GM21737 (cell line): Measurements from ENCODE around the gene TRAF2.

ENCODE experiments used
- ATAC-seq: cut with Tn5 transposase; IDR thresholded peaks from one replicate; pipeline ENCODE4 v1.9.1; 2021; ENCODE audit warnings: mild to moderate bottlenecking, moderate library complexity; ENCODE audit not compliant: unreplicated experiment

The TRAF2 gene

DNA sequence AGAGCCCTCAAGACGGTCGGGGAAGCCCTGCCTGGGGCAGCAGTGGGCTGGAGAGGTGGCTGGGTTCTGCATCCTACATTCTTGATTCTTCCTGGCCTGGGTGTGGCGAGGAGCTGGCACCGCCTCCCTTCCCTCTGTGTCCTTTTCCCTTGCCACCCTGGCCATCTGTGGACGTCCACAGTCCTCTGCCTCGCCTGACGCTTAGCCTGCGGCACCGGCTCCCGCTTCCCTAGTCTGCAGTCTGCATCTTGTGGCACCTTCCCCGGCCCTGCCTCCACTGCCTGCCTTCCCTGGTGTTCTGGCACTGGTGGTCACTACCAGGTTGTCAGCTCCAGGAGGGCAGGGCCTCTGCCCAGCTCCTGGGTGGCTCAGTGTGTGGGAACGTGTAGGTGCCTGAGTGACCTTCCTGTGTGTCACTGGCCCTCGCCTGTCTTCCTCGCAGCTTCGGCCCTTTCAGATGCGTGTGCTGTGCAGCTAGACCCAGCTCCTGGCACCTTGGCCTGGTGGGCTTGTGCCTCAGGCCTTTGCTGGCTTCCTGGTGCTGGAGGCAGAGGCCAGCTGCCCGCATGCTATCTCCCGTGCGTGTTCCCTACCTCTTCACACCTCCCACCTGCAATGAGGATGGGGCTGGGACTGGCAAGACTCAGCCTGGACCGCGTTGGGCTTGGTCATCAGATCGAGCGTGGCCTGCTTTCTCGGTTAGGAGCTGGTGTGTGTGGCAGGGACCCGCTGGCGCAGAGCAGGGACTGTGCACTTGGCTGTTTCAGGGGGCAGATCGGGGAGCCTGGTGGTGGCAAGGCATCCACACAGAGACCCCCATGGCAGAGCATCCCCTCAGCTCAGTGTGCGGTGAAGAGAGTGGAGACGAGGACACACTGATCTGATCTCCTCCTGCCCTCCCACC is 20.9 kb downstream of the TRAF2 start:
- ATAC-seq = no peak

DNA sequence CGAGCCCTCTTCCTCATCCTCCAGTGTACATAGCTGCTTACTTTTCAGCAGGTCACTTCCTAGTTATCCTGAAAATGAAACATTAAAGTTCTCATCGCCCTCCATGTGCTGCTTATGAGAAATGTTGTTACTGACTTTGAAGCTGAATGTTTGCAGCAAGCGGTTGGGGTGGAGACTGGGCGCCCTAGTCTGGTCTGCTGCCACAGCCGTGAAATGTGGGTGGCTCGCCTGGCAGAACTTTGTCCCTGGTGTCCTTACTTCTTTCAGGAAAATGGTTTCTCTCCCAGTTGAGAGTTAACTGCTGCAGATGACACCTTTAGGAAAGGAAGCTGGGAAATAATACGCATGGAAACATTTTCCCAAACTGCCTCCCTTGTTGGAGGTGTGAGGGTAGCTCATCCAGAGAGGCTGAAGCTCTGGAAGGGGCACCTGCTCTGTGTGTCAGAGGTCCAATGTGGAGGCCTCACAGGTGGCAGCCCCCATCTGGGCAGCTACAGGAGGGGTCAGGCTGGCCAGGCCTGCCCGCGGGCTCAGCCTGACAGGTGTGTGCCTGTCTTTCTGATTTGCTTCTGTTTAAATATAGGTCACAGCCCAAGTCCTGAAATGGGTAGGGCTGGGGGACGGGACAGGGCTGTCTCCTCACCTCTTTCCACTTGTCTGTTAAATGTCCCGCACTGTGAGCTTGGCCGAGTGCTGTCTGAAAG is 24.0 kb downstream of the TRAF2 start:
- ATAC-seq = no peak

DNA sequence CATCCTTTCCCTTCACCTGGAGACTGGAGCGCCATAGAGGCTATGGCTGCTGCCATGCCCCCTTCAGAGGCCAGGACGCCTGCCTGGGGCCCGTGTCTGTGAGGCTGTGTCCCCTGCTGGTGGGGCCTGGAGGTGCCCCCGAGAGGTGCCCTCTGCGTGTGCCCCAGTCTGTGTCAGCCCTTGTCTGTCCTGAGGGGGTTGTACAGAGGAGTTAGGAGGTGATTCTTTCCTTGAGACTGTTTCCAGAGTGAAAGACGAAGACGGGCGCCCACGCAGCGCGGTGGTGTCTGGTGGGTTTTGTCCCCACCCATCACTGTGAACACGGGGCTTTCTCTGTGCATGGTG is 24.6 kb downstream of the TRAF2 start:
- no peak for ATAC-seq

DNA sequence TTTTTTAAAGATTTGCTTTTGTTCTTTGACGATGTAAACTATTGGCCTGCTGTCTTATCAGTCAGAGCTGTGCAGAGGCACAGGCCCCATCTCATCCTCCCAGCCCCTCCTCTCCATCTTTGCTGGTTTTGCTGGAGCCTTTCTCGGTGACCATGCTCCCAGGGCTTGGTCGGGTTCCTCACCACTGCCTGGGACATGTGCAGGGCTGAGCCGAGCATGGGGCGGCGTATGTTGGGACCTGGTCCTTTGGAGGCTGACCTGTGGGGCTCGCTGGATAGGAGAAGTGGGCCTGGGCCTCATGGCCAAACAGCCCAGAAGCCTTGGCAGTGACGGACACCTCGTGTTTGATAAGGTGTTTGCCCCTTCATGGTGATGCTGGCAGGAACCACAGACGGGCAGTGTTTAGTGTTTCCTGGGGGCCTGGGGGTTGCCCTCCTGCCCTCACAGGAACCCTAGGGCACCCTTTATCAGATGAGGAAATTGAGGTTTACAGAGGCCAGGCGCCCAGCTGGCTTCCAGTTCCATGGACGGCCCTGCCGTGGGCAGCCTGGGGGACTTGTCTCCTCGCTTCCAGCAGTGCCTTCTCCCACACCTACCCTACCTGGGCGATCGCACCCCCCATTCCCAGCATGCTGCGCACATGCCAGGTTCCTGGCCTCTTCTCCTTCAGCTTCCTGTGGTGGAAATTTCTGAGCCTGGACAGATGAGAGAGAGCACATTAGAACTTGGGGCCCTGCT is 27.6 kb downstream of the TRAF2 start:
- ATAC-seq = no peak

DNA sequence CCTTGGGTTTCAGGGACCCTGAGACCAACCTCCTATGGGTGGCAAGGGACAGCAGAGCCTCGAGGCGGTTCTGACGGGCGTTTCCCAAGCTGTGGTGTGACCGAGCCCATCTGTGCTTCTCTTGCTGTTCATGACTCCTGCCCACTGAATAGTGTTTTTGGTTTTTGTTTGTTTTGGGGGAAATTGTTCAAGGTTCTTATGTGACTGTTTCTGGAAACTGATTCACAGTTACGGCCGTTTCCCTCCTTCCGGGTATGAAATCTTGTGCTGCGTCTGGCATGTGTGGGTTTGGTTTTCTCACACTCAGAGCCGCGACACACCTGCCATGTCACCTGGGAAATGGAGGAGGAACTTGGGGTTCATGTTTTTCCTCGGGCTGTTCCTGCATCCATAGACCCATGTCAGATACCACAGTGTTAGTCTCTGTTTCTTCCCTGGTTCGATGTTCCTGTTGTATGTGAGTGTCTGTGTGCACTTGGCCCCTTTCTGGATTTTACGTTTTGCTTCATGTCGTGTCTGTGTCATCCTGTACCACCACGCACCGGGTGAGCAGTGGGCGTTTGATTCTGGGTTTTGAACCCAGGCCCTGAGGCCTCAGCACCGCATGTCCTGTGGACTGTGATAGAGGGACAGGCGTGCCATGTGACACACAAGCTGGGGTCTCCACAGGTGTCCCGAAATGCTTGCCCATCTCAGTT is 29.5 kb downstream of the TRAF2 start:
- no peak for ATAC-seq

DNA sequence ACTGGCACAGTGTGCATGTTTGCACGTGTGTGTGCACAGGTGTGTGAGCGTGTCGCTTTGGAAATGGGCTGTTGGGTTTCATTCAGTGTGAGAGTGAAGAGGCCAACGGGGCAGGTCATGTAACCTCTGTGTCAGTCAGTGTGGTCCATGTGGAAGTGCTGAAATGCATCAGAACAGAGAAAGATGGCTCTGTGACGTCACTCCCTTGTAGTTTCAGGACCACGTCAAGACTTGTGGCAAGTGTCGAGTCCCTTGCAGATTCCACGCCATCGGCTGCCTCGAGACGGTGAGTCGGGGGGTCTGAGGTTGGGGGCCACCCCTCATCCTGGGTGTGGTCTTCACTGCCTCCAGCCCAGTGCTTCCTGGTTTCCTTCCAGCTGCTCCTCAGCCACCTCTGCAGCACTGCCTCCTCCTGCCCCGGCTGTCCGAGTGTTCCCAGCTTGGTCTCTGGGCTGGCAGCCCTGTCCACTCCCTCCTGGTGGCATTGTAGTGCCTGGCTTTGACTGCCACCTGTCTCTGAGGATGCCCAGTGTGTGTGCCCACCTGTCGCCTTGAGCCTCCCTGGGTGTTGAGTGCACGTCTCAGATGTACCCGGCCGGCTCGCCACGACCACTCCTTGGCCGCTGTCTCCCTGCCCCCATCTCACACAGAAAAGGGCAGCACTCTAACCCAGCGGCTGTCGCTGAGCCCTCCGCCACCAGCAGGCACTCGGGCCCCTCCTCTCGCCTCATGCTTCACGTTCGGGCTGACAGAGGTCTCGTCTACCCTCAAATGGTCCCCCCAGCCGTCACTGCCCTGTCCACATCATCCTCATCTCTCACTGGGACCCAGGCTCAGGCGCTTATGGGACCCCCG is 30.2 kb downstream of the TRAF2 start:
- ATAC-seq = no peak

DNA sequence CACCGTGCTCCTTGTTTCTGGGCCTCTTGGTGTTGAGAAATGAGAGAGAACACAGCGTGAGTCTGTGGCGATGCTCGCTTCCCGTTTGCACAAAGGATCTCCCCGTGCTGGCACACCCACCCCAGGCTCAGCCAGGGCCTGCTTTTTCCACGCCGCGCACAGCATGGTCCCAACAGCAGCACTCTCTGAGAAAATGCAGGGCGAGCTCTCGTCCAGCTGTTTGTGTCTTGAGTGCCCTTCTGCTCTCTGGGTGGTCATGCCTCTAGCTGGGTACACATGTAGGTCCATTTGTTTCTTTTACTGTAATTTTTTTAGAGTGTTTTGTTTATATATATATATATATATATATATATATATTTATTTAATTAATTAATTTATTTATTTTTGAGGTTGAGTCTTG is 31.6 kb downstream of the TRAF2 start:
- no peak for ATAC-seq

DNA sequence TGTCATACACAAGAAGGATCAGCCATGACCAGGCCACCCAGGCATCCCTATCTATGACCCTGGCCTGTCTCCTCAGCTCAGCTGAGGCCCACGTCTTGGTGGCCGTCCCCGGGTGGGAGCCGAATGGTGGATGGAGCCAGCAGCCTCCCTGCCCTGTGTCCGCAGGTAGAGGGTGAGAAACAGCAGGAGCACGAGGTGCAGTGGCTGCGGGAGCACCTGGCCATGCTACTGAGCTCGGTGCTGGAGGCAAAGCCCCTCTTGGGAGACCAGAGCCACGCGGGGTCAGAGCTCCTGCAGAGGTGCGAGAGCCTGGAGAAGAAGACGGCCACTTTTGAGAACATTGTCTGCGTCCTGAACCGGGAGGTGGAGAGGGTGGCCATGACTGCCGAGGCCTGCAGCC is 33.8 kb downstream of the TRAF2 start:
- ATAC-seq = no peak

DNA sequence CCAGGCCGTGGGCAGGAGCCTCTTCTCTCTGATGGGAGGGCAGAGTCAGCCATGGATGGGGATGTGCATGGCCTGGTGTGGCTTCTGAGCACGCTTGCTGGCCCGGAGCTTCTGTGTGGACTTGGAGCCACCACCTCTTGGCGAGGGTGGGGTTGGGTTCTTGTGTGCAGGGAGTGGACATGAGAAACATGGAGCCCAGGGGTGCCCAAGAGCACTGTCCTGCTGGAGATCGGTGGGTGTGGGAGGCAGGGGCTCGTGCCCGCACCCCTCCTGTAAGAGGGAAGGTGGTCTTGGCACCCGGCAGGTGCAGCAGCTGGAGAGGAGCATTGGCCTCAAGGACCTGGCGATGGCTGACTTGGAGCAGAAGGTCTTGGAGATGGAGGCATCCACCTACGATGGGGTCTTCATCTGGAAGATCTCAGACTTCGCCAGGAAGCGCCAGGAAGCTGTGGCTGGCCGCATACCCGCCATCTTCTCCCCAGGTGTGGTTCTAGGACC is 34.5 kb downstream of the TRAF2 start:
- no peak for ATAC-seq

DNA sequence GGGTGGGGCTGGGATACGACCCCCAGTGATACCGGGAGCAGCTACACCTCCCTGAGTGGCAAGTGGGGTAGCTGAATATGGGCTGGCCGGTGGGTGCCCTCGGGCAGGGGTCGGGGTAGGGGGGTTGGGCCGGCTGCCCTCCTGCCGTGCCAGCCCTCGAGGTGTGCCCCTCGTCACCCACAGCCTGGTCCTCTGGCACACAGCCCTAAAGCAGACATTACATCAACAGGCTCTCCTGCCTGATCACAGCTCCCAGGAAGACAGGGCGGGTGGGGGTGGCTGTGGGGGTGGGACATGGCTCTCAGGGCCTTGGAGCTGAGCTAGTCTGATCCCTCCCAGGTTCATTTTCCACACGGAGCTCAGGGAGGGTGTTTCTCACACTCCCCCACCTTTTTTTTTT is 35.0 kb downstream of the TRAF2 start:
- ATAC-seq = no peak

DNA sequence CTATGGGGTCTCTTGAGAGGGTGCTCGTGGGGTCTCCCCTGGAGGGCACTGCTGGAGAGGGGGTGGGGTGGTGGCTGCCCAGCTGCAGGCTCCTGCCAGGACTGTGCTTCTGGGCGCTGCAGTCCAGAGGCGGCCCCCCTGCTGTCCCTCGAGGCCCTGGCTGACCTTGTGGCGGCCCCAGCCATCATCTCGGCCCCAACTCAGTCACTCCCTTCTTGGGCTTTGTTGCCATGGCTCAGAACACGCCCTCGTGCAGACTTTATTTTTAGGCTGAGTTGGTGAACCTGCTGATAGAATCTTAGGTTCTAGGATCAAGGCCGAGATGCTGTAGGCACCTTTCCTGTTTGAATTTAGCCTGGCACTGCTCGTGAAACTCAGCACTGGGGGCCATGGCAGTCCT is 35.4 kb downstream of the TRAF2 start:
- ATAC-seq = no peak

DNA sequence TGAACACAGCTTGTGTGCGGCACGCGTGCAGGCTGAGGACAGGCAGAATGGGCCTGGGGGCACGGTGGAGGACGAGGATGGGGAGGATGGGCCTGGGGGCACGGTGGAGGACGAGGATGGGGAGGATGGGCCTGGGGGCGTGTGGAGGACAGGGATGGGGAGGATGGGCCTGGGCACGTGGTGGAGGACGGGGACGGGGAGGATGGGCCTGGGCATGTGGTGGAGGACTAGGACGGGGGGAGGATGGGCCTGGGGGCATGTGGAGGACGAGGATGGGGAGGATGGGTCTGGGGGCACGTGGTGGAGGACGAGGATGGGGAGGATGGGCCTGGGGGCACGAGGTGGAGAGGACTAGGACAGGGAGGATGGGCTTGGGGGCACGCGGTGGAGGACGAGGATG is 36.2 kb downstream of the TRAF2 start:
- ATAC-seq = no peak

DNA sequence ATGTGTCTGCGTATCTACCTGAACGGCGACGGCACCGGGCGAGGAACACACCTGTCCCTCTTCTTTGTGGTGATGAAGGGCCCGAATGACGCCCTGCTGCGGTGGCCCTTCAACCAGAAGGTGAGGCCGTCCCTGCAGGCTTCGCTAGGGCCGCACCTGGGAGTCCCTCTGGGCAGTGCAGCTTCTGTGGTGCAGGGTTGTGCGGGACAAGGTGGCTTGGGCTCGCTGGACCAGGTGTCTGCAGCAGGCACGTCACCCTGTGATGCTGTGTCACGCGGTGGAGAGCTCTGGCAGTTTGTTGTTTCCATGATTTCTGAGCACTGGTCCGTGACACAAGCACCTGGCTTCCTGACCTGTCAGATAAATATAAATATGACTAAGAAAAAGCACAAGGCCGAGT is 37.6 kb downstream of the TRAF2 start:
- no peak for ATAC-seq

DNA sequence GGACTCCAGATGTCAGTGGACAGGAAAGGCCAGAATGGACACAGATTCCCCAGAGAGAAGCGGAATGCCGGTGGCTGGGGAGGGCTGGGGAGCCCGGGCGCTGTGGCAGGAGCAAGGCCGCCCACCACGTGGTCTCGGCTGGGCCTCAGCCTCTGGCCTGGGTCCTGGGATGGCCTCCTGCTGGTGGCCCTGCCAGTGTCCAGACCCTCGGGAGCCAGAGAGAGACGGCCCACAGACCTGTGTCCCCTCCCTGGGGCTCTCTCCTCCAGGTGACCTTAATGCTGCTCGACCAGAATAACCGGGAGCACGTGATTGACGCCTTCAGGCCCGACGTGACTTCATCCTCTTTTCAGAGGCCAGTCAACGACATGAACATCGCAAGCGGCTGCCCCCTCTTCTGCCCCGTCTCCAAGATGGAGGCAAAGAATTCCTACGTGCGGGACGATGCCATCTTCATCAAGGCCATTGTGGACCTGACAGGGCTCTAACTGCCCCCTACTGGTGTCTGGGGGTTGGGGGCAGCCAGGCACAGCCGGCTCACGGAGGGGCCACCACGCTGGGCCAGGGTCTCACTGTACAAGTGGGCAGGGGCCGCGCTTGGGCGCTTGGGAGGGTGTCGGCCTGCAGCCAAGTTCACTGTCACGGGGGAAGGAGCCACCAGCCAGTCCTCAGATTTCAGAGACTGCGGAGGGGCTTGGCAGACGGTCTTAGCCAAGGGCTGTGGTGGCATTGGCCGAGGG is 39.3 kb downstream of the TRAF2 start:
- no peak for ATAC-seq

DNA sequence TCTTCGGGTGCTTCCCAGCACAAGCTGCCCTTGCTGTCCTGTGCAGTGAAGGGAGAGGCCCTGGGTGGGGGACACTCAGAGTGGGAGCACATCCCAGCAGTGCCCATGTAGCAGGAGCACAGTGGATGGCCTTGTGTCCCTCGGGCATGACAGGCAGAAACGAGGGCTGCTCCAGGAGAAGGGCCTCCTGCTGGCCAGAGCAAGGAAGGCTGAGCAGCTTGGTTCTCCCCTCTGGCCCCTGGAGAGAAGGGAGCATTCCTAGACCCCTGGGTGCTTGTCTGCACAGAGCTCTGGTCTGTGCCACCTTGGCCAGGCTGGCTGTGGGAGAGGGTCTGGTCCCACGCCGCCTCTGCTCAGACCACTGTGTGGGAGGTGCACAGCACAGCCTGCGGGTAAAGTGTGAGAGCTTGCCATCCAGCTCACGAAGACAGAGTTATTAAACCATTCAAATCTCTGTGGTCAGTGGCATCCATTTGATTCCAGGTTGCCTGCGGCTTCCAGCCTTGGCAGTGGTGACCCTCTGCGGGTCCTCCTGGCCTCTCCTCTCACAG is 39.9 kb downstream of the TRAF2 start:
- no peak for ATAC-seq

DNA sequence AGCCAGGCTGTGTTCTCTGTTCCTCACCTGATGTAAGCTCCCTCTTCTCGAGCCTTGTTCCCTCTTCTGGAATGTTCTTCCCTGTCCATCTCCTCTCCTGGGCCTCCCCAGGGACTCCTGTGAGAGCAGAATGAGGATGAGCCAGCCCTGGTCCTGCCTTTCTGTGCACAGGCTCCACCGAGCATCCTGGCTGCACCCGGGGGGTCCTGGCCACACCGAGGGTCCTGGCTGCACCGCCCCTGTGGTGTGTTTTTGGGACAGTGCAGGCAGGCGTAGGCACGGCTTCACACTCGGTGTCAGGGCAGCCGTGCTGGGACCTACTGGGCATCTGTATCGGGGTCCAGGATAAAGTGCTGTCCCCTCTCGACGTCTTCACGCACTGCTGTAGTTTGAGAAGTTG is 40.4 kb downstream of the TRAF2 start:
- ATAC-seq = no peak

DNA sequence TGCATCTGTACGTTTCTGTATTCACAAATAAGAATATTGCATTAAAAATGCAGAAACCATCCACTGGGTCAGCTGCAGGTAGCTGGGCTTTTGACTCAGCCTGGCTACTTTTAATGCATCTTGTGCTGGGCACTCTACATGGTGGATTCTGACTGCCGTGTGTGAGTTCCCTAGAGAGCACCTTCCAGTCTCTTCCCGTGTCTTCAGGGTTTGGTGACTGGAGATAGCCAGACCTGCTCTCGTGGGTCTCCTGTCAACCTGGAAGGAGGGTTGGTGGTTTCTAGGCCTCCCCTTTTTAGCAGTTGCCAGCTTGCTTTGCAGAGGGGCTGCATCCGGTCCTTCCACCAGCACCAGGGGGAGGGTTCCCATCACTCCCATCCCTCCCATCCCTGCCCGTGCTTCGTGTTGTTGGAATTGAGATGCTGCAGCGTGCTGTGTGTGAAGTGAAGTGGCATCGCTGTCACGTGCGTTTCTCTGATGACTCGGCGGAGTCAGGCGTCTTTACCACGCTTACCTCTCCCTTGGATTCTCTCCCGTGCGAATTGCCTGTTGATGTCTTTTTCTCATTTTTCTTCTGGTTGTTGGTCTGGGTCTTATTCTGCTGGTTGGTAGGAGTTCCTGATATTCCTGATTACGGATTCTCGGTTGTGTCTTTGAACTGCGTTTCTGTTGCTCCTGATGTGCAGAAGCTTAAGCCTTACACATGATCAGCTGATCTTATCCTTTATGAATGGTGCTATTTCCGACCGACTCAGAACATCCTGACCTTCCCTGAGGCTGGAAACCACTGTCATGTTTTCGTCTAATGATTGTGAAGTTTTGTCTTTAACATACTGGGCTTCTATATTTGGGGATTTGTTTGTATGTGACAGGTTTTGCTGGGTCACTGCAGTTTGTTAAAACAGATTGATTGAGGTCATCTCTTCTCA is 41.3 kb downstream of the TRAF2 start:
- ATAC-seq = no peak

DNA sequence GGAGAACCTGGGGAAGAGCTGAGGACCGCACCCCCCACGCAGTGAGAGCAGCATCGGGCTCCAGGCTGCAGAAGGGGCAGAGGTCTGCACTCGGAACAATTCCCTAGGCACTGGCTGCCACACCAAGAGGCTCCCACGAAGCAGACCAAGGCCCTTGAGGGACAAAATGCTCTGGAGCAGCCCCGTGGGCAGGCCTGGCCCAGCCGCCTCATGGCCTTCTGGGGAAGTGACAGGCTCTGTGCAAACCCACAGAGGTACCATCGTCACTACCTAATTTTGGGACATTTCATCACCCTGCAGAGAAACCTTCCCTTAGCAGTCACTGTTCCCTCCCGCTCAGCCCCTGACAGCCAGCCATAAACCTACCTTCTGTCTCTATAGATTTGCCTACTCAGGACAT is 42.3 kb downstream of the TRAF2 start:
- no peak for ATAC-seq
